PC-9 (cell line): Measurements from ENCODE around the gene GANC. TPM values are rescaled to one million over a fixed set of nuclear protein-coding genes. Genes with fewer than 3 reads are reported as not detected.

Source experiments
- BruUV-seq: library from RNA; stranded (reverse); fragments of 400-500 nt; replicated peaks from 2 replicates; lab custom pipeline; 2021; lab: Mats Ljungman, UMichigan
- CTCF ChIA-PET: fragments of 300-600 bp; sonication (Branson Sonifier 250); formaldehyde crosslinking; loops from one replicate; lab custom pipeline; 2022; ENCODE audit warnings: antibody characterized with exemption; lab: Charles Lee
- POLR2A ChIA-PET: fragments of 300-600 bp; sonication (Branson Sonifier 250); formaldehyde crosslinking; loops from one replicate; lab custom pipeline; 2022; ENCODE audit warnings: antibody characterized with exemption; ENCODE audit not compliant: unreplicated experiment; lab: Charles Lee
- DNase-seq, 2 experiments: peaks; one replicate each; pipeline versions ENCODE4 v3.0.0 to v3.0.0-alpha.2; 2015 to 2022; ENCODE audit warnings: mixed read lengths in 1 of 2
- H2AFZ ChIP-seq: fragments of 200-600 bp; sonication (generic); 2 replicates; pipeline ENCODE4 v1.8.1; 2017; ENCODE audit warnings: antibody characterized with exemption
- H3F3A ChIP-seq: fragments of 200-600 bp; sonication (generic); 2 replicates; pipeline ENCODE4 v1.8.1; 2017; ENCODE audit warnings: antibody characterized with exemption, mild to moderate bottlenecking, low read depth; ENCODE audit not compliant: insufficient read depth
- H3K27ac ChIP-seq: fragments of 200-600 bp; sonication (generic); 2 replicates; pipeline ENCODE4 v1.6.1; 2016; ENCODE audit warnings: mixed run types
- H3K27me3 ChIP-seq: fragments of 200-600 bp; sonication (generic); 2 replicates; pipeline ENCODE4 v1.6.1; 2016; ENCODE audit warnings: low read depth, mixed run types; ENCODE audit not compliant: insufficient read depth
- H3K36me3 ChIP-seq: fragments of 200-600 bp; sonication (generic); 2 replicates; pipeline ENCODE4 v1.6.1; 2016; ENCODE audit warnings: low read depth, mixed run types
- H3K4me1 ChIP-seq: fragments of 200-600 bp; sonication (generic); replicated peaks from 2 replicates; pipeline ENCODE4 v1.6.1; 2016; ENCODE audit warnings: mixed run types; ENCODE audit not compliant: insufficient read depth
- H3K4me2 ChIP-seq: fragments of 200-600 bp; sonication (generic); 2 replicates; pipeline ENCODE4 v1.6.1; 2017; ENCODE audit warnings: mixed run types
- H3K4me3 ChIP-seq: fragments of 200-600 bp; sonication (generic); 2 replicates; pipeline ENCODE4 v1.6.1; 2016; ENCODE audit warnings: mixed run types
- H3K79me2 ChIP-seq: fragments of 200-600 bp; sonication (generic); 2 replicates; pipeline ENCODE4 v1.6.1; 2017; ENCODE audit warnings: low read depth, mixed run types
- H3K9me2 ChIP-seq: fragments of 200-600 bp; sonication (generic); 2 replicates; pipeline ENCODE4 v1.8.1; 2017; ENCODE audit warnings: mild to moderate bottlenecking; ENCODE audit not compliant: insufficient read depth
- H3K9me3 ChIP-seq: fragments of 200-600 bp; sonication (generic); 2 replicates; pipeline ENCODE4 v1.8.1; 2016; ENCODE audit warnings: low read depth; ENCODE audit not compliant: insufficient read depth
- H4K20me1 ChIP-seq: fragments of 200-600 bp; sonication (generic); 2 replicates; pipeline ENCODE4 v1.8.1; 2017; ENCODE audit not compliant: insufficient read depth
- EZH2 ChIP-seq: fragments of 200-600 bp; sonication (generic); IDR thresholded peaks from 2 replicates; pipeline ENCODE4 v1.8.0; 2017; ENCODE audit warnings: antibody characterized with exemption, low read depth
- intact Hi-C: fragments of 100-400 bp; cut with micrococcal nuclease; formaldehyde crosslinking; loops from one replicate; pipeline ENCODE4 v1.10.0; 2022; ENCODE audit not compliant: unreplicated experiment
- total RNA-seq: library from RNA; stranded (reverse); gene quantifications from 2 replicates; pipeline ENCODE4 v1.2.3, GENCODE V29; 2021
- TF ChIP-seq, protein P1 (sequence below): fragments of 200-600 bp; sonication (generic); conservative IDR thresholded peaks from 2 replicates; pipeline ENCODE4 v1.6.1; 2017; ENCODE audit warnings: mixed run types, antibody characterized with exemption, mild to moderate bottlenecking, moderate library complexity

GANC gene
- total RNA-seq, 1 experiment from 2014 or later, result 16.3 TPM

DNA sequence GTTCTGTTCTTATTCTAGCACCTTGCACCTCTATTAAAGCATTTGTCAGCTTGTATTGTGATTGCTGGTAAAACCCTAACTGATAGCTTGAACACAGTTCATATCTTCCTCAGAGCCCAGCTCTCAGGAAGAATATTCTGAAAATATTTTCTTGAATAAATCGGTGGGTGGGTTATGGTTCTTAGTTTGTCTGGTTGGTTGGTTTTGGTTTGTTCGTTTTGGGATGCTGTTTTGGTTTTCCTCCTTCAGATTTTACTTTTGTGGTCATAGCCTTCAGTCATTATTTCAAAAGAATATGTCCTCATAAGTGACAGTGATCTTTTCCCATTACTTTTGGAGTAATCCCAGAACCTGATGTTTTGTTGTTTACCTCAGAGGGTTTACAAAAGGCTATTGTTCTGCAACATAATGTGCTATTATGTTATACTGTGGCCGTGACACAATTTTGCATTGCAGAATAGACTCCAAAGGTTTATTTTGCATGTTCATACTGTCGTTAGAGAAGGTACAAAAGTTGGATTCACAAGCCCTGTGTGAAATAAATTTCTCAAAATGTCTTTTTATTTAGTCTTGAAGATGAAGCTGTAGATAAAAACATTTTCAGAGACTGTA lies 2.9 kb downstream of the GANC start:
- Histone ChIP-seq H3K27me3 (no peaks in the 10 kb centered on the region), H3K4me2 (peak overlapping the region; percentile 85), H3K79me2 (peaks cover 32% of the 10 kb centered on the region), H4K20me1 (no peaks in the 10 kb centered on the region), H3K9me3 (no peaks in the 10 kb centered on the region), H3K4me3 (no peak overlapping the region; the same call in 1 of the 2 replicates), H3K36me3 (no peaks in the 10 kb centered on the region), H3K9me2 (no peaks in the 10 kb centered on the region), H3K27ac (0 out of 2 replicates have a peak overlapping the region, but pooled peaks have one; percentile 84), H2AFZ (no peak overlapping the region; the same call in 1 of the 2 replicates), H3F3A (peaks cover 16% of the 10 kb centered on the region; the same call in 1 of the 2 replicates), H3K4me1 (peaks cover 33% of the 10 kb centered on the region)
- TF ChIP-seq, protein P1, sequence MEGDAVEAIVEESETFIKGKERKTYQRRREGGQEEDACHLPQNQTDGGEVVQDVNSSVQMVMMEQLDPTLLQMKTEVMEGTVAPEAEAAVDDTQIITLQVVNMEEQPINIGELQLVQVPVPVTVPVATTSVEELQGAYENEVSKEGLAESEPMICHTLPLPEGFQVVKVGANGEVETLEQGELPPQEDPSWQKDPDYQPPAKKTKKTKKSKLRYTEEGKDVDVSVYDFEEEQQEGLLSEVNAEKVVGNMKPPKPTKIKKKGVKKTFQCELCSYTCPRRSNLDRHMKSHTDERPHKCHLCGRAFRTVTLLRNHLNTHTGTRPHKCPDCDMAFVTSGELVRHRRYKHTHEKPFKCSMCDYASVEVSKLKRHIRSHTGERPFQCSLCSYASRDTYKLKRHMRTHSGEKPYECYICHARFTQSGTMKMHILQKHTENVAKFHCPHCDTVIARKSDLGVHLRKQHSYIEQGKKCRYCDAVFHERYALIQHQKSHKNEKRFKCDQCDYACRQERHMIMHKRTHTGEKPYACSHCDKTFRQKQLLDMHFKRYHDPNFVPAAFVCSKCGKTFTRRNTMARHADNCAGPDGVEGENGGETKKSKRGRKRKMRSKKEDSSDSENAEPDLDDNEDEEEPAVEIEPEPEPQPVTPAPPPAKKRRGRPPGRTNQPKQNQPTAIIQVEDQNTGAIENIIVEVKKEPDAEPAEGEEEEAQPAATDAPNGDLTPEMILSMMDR, result no peak
- TF ChIP-seq EZH2, result no peak
- CTCF ChIA-PET, result interaction anchor here (1.2 kb wide), 1 partner anchor 110 kb away, joined by 3 read pairs; no protein-coding TSS in a partner anchor
- DNase-seq, result no peak
- POLR2A ChIA-PET, result interaction anchor here (0.6 to 0.7 kb wide), 2 partner anchors 847 to 1322 kb away, joined by 4 to 5 read pairs; partner anchors contain the start of gene CHAC1
- BruUV-seq, result no TSS peak
- intact Hi-C loops, result loop anchor here (10.0 kb wide), 1 partner anchor 109 kb away; no protein-coding TSS in a partner anchor

DNA sequence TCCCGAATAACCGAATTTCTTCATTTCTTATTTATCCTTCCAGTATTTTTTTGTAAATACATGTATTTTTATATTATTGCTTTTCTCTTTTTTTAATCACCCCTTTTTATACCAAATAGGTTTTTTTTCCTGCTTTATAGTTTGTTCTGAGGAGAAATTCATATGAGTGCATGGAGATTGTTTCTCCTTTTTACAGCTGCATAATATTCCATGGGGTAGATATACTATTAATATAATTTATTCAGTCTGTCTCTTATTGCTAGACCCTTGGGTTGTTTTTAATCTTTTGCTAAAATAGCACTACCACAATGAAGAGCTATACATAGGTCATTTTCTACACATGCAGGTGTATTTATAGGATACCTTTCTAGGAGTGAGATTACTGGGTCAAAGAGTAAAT lies 3.8 kb downstream of the GANC start:
- ChIA-PET POLR2A (interaction anchor here (0.7 kb wide), 1 partner anchor 138 kb away, joined by 4 read pairs; no protein-coding TSS in a partner anchor), CTCF (no interaction called here)
- no peaks in the 10 kb centered on the region for H4K20me1 ChIP-seq
- peaks cover 26% of the 10 kb centered on the region for H3K4me1 ChIP-seq
- H2AFZ ChIP-seq, result no peak overlapping the region
- H3K4me2 ChIP-seq, result no peak overlapping the region
- BruUV-seq, result no TSS peak
- no peaks in the 10 kb centered on the region for H3K9me3 ChIP-seq
- peaks cover 25% of the 10 kb centered on the region for H3K79me2 ChIP-seq
- peaks cover 16% of the 10 kb centered on the region; the same call in 1 of the 2 replicates for H3F3A ChIP-seq
- no peak for DNase-seq
- no peak for TF ChIP-seq EZH2
- TF ChIP-seq, protein P1, result no peak
- no peaks in the 10 kb centered on the region for H3K36me3 ChIP-seq
- no peaks in the 10 kb centered on the region for H3K9me2 ChIP-seq
- H3K27ac ChIP-seq, result no peak overlapping the region
- intact Hi-C loops, result loop anchor here (10.0 kb wide), 1 partner anchor 108 kb away; no protein-coding TSS in a partner anchor
- no peaks in the 10 kb centered on the region for H3K27me3 ChIP-seq
- H3K4me3 ChIP-seq, result no peak overlapping the region

DNA sequence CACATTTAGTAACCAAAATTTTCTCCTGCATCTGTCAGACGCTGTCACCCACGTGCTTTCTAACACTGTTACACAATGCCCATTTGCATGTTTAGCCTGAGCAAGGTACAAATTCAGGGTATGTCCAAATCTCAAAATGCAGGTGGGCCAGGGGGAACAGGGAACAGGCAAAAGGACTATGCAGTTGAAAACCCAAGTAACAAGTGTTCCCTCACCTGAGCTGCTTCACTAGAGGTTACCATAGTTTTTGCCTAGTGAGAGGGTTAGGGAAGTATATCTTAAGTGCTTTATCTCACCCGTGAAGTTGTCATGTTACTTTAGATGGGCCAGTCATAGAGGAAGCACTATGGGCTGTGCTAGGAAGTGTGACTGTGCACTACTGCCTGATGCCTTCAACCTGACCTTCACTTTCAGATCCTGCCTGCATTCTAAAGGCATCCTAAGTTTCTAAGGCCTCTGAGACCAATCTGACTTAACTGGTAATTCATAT lies 6.3 kb downstream of the GANC start:
- Histone ChIP-seq H2AFZ (no peak overlapping the region), H3K9me3 (no peaks in the 10 kb centered on the region), H3K4me2 (no peak overlapping the region), H3K4me3 (no peak overlapping the region), H3K27ac (no peak overlapping the region), H3K9me2 (no peaks in the 10 kb centered on the region), H4K20me1 (no peaks in the 10 kb centered on the region), H3K36me3 (no peaks in the 10 kb centered on the region), H3F3A (peaks cover 8% of the 10 kb centered on the region; the same call in 1 of the 2 replicates), H3K27me3 (no peaks in the 10 kb centered on the region), H3K4me1 (peaks cover 20% of the 10 kb centered on the region), H3K79me2 (peaks cover 14% of the 10 kb centered on the region)
- ChIA-PET POLR2A (interaction anchor here (0.7 kb wide), 1 partner anchor 10 kb away, joined by 5 read pairs; no protein-coding TSS in a partner anchor), CTCF (no interaction called here)
- DNase-seq, result no peak
- intact Hi-C loops, result loop anchor here (10.0 kb wide), 1 partner anchor 106 kb away; no protein-coding TSS in a partner anchor
- no peak for TF ChIP-seq EZH2
- TF ChIP-seq, protein P1, result no peak
- no TSS peak for BruUV-seq
